ENCODE results near the gene PLXNB1. TPM values are rescaled to one million over a fixed set of nuclear protein-coding genes. Genes with fewer than 3 reads are reported as not detected.

The PLXNB1 gene
- total RNA-seq, 1 donor from 2014 or later = 115 TPM

- no peaks in the 10 kb centered on the region for H3K27me3 Mint-ChIP-seq (ENCODE audit: low read depth)
- no peak for DNase-seq (ENCODE audit: low spot score)
- peak overlapping the region; percentile 100 for H3K27ac Mint-ChIP-seq (ENCODE audit: unreplicated experiment)
- peaks cover 28% of the 10 kb centered on the region for H3K4me1 Mint-ChIP-seq (ENCODE audit: low read depth)
- peak overlapping the region; percentile 100 for H3K4me3 Mint-ChIP-seq (ENCODE audit: unreplicated experiment)
- no peak for TF ChIP-seq CTCF (IDR thresholded peaks at IDR 0.05)
- peaks cover 19% of the 10 kb centered on the region for H3K36me3 Mint-ChIP-seq (ENCODE audit: low read depth)
- H3K9me3 Mint-ChIP-seq (ENCODE audit: low read depth) = no peaks in the 10 kb centered on the region
Measured at GRCh38 chr3:48472673-48472922, 42.7 kb upstream of the PLXNB1 start.

- no peaks in the 10 kb centered on the region for H3K27me3 Mint-ChIP-seq (ENCODE audit: low read depth)
- peak overlapping the region; percentile 66 for H3K27ac Mint-ChIP-seq (ENCODE audit: unreplicated experiment)
- H3K9me3 Mint-ChIP-seq (ENCODE audit: low read depth) = no peaks in the 10 kb centered on the region
- no peak for DNase-seq (ENCODE audit: low spot score)
- TF ChIP-seq CTCF (IDR thresholded peaks at IDR 0.05) = no peak
- peaks cover 19% of the 10 kb centered on the region for H3K36me3 Mint-ChIP-seq (ENCODE audit: low read depth)
- no peak overlapping the region for H3K4me3 Mint-ChIP-seq (ENCODE audit: unreplicated experiment)
- H3K4me1 Mint-ChIP-seq (ENCODE audit: low read depth) = peaks cover 52% of the 10 kb centered on the region
Measured at GRCh38 chr3:48470286-48470685, 40.4 kb upstream of the PLXNB1 start.

GRCh38 chr3:48469046-48469915 is 39.4 kb upstream of the PLXNB1 start:
- Mint-ChIP-seq H3K9me3 (ENCODE audit: low read depth) (no peaks in the 10 kb centered on the region), H3K27me3 (ENCODE audit: low read depth) (no peaks in the 10 kb centered on the region), H3K27ac (ENCODE audit: unreplicated experiment) (peak overlapping the region; percentile 65), H3K36me3 (ENCODE audit: low read depth) (peaks cover 19% of the 10 kb centered on the region), H3K4me3 (ENCODE audit: unreplicated experiment) (no peak overlapping the region), H3K4me1 (ENCODE audit: low read depth) (peaks cover 57% of the 10 kb centered on the region)
- no peak for TF ChIP-seq CTCF (IDR thresholded peaks at IDR 0.05)
- DNase-seq (ENCODE audit: low spot score) = no peak

- H3K4me3 Mint-ChIP-seq (ENCODE audit: unreplicated experiment) = peak overlapping the region; percentile 1
- peaks cover 19% of the 10 kb centered on the region for H3K36me3 Mint-ChIP-seq (ENCODE audit: low read depth)
- peaks cover 54% of the 10 kb centered on the region for H3K4me1 Mint-ChIP-seq (ENCODE audit: low read depth)
- H3K9me3 Mint-ChIP-seq (ENCODE audit: low read depth) = no peaks in the 10 kb centered on the region
- no peak for TF ChIP-seq CTCF (IDR thresholded peaks at IDR 0.05)
- no peak for DNase-seq (ENCODE audit: low spot score)
- H3K27me3 Mint-ChIP-seq (ENCODE audit: low read depth) = no peaks in the 10 kb centered on the region
- peak overlapping the region; percentile 100 for H3K27ac Mint-ChIP-seq (ENCODE audit: unreplicated experiment)
Measured at GRCh38 chr3:48468329-48468731, 38.4 kb upstream of the PLXNB1 start.

- peak overlapping the region; percentile 100 for H3K27ac Mint-ChIP-seq (ENCODE audit: unreplicated experiment)
- peak overlapping the region; percentile 77 for H3K4me3 Mint-ChIP-seq (ENCODE audit: unreplicated experiment)
- peaks cover 49% of the 10 kb centered on the region for H3K4me1 Mint-ChIP-seq (ENCODE audit: low read depth)
- TF ChIP-seq CTCF (IDR thresholded peaks at IDR 0.05) = peak; percentile 10
- H3K27me3 Mint-ChIP-seq (ENCODE audit: low read depth) = no peaks in the 10 kb centered on the region
- DNase-seq (ENCODE audit: low spot score) = no peak
- peaks cover 17% of the 10 kb centered on the region for H3K36me3 Mint-ChIP-seq (ENCODE audit: low read depth)
- no peaks in the 10 kb centered on the region for H3K9me3 Mint-ChIP-seq (ENCODE audit: low read depth)
Measured at GRCh38 chr3:48467473-48468267, 37.8 kb upstream of the PLXNB1 start.
